GM18505 (cell line): ENCODE measurements around the gene NELFB.

ENCODE experiments used
- ATAC-seq: cut with Tn5 transposase; IDR thresholded peaks from one replicate; pipeline ENCODE4 v1.9.1; 2021; ENCODE audit not compliant: unreplicated experiment
- POLR2A ChIP-seq: IDR thresholded peaks from 4 replicates; pipeline ENCODE4 v1.6.1; 2011; ENCODE audit warnings: borderline replicate concordance; ENCODE audit not compliant: insufficient read depth, insufficient read length; ENCODE audit errors: extremely low read depth

Gene NELFB

DNA sequence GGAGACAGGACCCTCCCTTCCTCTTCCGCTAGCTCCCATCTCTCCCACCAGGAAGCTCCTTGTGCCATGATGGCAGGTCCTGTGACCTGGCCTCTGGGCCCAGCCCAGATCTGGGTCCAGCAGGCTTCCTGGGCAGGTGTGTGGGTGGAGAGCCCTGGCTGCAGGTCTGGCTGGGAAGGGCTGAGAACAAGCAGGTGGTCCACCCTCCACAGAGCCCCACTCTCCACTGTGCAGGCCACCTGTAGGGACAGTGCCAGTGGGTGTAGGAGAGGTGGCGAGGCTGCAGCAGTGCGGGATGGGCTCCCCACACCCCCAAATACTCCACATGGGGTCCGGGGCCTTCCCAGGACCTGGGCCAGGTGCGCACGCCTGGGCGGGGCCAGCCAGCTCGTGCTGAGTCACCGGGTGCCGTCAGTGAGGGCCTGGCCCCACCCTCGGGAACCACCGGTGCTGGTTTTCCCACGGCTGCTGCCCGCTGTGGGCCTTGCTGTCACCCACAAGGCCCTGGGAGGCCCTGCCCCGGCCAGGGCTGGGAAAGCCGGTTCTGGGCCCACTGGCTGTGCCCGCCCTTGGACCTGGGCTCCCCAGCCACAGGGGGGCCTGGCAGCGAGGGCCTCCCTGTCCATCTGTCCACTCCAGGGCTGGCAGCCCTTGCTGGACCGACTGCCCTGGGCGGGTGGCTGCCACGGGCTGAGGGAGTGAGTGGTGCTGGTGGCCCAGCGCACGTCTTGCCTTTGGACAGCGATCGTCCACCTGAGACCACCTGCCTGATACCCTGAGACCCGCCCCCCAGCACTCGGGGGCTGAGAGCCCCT lies 56.3 kb downstream of the NELFB start:
- no peak for TF ChIP-seq POLR2A
- no peak for ATAC-seq

DNA sequence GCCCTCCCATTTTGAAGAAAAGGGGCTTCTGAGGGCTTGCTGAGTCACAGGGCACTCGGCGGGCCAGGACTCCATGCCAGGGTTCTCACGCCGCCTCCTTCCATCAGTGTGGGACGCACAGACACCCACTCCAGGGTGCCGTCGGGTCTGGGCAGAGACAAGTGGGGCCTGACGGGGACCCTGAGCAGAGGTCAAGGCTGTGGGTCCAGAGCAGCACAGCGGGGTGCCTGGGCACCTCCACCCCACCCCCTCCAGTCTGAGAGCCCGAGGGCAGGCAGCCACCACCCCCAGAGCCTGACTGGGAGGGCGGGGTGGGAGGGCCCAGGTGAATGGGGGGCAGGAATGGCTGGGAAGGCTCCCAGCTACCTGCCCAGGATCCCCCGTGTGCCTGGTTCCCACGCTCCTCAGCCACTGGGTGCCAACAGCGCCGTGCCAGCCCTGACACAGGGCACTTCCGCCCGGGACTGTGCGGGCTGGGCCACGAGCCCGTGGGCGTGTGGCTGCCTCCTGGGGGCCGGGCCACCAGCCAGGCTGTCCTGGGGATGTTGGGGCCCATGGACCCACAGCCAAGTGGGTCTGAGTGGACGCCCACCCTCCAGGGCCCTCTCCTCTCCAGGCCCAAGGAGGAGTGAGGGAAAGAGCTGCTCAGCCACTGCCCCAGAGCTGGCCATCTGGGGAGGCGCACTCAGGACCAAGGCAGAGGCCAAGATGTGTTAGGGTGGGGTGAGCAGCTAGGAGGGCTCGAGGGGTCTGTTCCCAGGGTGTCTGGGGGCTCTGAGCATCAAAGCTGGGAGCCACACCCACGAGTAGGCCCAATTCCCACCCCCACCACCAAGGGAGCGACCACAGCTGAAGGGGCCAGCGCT lies 57.1 kb downstream of the NELFB start:
- ATAC-seq, result no peak
- no peak for TF ChIP-seq POLR2A

DNA sequence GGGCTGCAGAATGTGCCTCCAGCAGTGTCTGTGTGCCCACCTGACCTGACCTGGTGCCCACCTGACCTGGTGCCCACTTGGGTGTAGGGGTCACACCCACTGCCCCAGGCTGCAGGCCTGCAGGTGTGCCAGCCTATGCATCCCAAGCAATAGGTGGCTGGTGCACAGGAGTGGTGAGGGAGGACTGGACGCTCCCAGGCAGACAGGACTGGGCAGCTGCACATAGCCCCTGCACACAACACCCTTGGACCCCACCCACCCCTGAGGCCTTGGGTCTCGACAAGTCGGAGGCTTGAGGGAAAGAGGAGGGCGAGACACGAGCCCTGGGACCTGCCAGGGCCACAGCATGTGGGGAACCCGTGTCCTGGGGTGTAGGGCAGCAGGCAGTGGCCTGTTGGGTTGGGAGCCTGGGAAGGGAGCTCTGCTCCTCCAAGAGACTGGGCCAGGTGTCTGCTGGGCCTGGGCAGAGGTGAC lies 57.8 kb downstream of the NELFB start:
- TF ChIP-seq POLR2A, result no peak
- no peak for ATAC-seq

DNA sequence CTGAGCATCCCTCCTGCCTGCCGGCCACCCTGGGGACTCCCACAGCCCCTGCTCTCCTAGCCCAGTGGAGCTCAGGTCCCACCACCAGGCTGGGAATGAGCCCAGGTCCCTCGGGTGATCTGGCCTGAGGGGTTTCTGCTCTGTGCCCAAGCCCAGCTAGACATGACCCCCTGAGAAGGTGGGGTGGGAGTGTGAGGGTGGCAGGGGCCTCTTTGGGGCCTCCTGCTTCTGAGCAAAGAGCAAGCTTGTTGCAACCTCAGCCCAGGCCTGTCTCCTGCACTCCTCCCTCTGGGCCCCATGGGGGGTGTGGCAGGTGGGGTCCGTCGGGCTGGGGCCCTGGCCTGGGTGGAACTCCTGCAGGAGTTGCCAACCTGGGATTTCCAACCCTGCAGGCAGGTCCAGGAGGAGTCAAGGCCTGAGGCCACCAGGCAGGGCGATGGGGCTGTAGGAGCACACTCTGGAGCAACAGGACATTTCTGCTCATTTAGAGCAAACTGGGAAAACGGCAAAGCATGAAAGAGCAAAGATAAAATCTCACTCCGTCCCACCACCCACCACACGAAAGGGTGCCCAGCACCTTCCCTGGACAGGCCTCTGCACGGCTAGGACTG lies 58.3 kb downstream of the NELFB start:
- no peak for TF ChIP-seq POLR2A
- no peak for ATAC-seq

DNA sequence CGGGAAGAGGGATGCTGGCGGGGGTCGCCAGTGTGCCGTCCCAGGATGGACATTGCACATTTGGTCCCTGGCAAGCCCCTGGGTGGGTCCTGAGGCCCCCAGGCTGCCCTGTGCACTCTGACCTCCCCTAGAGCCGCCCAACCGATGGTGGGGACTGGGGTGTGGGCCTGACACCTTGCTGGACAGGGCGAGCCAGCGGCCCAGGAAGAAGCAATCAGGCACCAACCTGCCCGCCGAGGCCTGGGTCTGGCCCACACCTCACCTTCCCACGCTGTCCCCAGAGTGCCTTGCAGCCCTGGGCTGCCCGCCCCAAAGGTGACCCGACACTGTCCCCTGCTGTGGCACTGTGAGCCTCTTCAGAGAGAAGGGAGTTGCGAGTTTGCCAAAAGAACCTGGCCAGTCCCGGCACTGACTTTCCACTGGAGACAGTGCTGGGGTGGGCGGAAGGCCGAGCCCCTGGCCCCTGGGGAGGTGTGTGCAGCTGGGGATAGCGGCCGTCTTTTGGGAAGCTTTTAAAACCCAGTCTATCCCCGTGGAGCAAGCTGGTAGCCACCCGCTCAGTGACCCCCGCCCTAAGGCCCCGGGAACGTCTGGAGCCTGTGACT lies 58.9 kb downstream of the NELFB start:
- no peak for ATAC-seq
- no peak for TF ChIP-seq POLR2A

DNA sequence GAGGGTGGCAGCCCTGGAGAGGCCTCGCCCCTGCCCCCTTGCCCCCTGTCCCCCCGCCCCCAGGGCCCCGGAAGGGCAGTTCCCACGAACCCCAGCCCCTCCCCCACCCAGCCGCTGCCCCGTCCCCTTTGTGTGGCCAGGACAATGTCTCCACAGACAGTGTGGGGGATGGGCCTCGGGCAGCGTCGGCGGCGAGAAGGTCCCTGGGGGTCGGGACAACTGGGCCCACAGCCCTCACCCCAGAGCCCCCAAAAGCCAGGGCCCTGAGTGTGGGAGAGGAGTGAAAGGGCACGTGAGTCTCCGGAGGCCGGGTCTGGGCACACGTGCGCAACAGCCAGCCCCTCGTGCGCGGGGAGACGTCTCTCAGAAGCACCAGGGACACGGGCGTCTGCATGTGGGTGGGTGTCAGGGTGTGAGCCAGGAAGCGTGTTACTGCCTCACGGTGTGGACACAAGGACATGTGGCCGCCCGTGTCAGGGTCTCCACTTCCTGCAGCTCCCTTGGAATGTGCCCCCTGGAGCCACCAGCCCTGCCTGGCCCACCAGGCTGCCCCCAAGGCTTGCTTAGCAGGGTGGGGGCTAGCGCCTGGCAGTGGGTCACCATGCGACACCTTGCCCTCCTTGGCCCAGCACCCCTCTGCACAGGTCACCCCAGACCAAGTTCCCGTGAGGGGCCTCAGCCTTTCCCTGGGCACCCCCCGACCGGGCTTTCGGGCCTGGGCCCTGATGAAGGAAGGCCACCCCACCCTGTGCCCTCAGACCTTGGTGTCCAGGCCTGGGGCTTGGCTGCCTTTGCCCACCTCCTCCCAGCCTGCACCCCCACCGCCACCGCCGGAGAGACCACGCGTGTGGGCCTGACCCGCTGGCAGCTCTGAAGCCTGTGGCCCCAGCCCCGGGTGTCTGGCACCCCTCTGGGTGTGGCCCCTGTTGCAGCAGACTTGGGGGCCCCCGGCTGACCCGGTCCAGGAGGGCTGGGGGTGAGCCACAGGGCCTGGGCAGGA lies 59.7 kb downstream of the NELFB start:
- TF ChIP-seq POLR2A, result no peak
- no peak for ATAC-seq

DNA sequence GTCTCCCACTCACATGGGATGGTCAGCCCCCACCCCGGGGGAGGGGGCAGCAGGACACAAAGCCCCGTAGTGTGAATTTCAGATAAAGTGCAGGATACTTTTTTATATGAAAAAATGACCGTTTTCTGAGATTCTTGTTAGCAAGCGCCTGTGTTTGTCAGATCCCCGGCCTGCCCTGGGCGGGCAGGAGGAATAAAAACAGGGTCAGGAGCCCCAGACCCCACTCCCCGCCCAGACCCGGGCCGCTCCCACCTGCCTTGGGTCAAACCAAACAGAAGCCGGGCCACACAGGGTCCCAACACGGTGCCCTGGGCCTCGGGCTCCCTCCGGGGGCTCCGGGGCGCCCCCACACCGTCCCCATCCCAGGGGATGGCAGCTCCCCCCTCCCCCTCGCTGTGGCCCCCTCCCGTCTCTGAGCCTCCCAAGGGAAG lies 60.5 kb downstream of the NELFB start:
- TF ChIP-seq POLR2A, result no peak
- ATAC-seq, result no peak

DNA sequence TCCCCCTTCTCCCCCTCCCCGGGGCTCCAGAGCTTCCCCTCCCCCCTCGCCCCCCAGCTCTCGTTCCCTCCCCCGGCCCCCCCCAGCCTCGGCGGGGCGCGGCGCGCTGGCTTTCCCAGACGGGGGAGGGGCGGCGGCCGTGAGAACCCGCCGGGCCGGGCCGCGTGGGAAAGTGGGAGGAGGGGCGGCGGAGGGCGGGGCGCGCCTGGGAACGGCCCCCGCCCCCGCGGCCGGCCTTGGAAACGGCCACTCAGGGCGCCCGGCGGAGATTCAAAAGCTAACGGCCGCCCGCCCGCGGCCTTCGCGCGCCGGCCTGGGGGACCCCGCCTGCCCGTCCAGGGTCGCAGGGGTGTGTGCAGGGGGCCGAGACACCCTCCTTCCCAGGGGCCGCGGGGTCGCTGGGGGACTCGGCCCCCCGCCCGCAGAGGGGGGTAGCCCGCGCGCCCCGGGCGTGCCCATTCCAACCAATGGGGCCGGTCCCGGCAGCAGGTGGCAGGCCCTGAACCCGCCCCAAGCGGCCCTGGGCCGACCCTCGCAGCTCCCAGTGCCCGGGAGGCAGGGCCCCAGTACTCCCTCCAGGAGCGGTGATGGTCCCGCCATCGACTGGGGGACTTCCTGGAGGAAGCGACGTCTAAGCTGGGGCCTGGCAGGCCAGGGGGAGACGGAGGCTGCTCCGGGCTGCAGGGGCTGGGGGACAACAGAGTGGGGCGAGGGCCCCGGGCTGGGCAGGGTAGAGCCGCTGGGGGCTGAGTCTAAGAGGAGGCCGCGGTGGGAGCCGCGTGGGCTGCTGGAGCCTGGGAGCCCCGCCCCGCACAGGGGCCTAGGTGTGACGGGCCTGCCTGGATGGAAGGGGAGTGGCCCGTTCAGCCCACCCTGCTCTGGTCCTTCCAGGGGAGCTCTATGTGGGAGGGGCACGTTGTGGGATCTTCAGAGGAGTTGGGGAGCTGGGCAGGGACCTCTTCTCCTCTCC lies 61.2 kb downstream of the NELFB start:
- no peak for TF ChIP-seq POLR2A
- ATAC-seq, result no peak

DNA sequence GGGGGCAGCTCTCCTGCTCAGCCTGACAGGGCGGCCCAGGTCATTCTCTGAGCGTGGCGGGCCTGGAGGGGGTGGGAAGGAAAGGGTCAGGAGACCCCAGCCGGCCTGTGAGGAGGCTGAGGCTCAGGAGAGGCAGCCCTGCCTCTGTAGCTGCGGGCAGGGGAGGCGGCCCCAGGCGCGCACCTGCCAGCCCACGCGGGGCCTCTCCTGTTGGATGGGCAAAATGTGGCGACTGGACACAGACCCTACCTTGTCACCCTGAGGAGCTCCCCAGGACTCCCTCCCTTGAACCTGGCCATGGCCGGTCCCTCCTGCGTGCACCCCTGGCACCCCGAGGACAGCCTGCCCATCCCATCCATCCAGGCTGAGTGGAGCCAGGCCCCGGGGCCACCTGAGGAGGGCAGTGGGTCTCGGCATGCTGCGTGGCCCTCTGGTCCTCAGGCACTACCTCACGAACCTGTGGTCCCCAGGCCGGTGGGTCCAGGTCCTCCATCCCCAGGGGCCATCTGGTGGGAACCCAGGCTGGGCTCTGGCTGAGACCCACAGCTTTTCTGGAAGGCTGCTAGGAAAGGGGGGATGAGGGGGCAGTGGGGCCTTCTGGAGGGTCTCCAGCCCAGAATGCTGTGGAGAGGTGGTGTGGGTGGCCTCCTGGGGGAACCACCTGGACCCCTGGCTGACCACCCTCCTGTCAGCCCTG lies 62.0 kb downstream of the NELFB start:
- TF ChIP-seq POLR2A, result no peak
- no peak for ATAC-seq

DNA sequence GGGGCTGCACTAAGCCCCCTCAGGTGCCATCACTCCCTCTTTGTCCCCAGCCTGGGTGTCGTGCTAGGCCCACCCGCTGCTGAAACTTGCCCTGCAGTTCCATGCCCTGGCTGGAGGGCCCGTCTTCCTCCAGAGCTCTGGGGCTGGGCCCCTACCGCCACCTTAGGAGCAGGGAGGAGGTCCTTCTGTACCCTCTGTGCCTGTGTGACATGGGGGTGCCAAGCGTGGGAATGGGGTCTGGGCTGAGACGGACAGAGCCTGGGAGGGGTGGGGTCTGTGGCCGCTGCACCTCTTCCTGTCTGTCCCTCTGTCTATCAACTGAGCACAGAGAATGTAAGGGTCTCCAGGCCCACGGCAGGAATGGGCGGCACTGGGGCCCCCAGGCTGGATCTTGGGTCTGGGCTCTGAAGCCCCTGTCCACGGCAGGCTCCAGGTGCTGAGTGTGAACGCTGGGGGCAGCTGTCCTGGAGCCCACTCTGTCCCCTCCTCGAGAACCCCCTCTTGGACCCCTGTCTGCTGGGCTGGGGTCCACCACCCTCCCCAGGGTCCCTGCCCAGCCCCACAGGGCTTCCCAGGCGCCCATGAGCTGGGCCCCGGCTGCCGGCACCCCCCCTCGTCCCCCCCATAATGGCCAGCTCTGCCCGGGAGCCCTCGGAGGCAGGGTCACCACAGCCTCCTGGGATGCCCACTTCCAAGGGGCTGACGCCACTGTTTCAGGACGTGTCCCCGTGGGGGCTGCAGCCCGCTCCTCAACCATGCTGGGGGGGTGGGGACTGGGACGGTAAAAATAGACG lies 62.8 kb downstream of the NELFB start:
- ATAC-seq, result no peak
- no peak for TF ChIP-seq POLR2A
